Uterus (tissue), 2 donors: ENCODE results near the gene ALDH1L1.

Source experiments
- CTCF ChIP-seq, 4 experiments: fragments of 200-600 bp in 2 of 4; fragments of 450-650 bp in 2 of 4; sonication (generic) in 2 of 4; IDR thresholded peaks; one replicate each; pipeline ENCODE4 v1.5.1; 2016 to 2019; ENCODE audit warnings: antibody characterized with exemption in 4 of 4, mild to moderate bottlenecking in 2 of 4, moderate library complexity in 1 of 4
- POLR2A ChIP-seq, 2 donors: fragments of 450-650 bp; IDR thresholded peaks; one replicate each; pipeline ENCODE4 v1.6.1; 2016; ENCODE audit warnings: antibody characterized with exemption in 2 of 2, mild to moderate bottlenecking in 1 of 2, moderate library complexity in 1 of 2

DNA sequence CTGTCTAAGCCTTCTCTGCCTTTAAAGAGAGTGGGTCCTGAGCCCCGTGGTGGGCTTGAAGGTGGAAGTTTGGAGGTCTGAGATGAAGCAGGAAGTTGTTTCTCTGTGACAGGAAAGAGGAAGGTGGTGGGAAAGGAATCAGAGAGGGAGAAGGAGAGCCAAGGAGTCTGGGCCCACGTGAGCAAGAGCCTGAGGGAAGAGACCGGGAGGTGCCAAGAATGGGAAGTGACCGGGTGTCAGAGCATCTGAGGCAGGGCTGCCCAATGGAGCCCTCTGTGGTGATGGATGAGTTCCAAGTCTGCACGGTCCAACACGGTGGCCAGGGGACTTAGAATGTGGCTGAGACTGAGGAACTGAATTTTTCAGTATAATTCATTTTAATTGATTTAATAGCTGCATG, 24.6 kb downstream of the ALDH1L1 start:
- no peak for TF ChIP-seq CTCF (IDR thresholded peaks at IDR 0.05)
- no peak for TF ChIP-seq POLR2A (IDR thresholded peaks at IDR 0.05)
